Gastroesophageal sphincter (tissue), 3 donors: ENCODE results near the gene ANKRD55.

Source experiments
- EP300 ChIP-seq: sonication (generic); formaldehyde crosslinking; IDR thresholded peaks from one replicate; pipeline ENCODE4 v1.6.1; 2017; ENCODE audit warnings: antibody characterized with exemption, mild to moderate bottlenecking
- POLR2A ChIP-seq, 2 donors: fragments of 450-650 bp; IDR thresholded peaks; one replicate each; pipeline ENCODE4 v1.6.1; 2017; ENCODE audit warnings: antibody characterized with exemption in 2 of 2, mild to moderate bottlenecking in 2 of 2, moderate library complexity in 1 of 2
- POLR2AphosphoS5 ChIP-seq: sonication (generic); formaldehyde crosslinking; IDR thresholded peaks from one replicate; pipeline ENCODE4 v1.6.1; 2017; ENCODE audit warnings: antibody characterized with exemption
- TF ChIP-seq, protein P1 (sequence below), 4 experiments: fragments of 200-600 bp in 2 of 4; fragments of 450-650 bp in 2 of 4; sonication (generic) in 1 of 4; IDR thresholded peaks; one replicate each; pipeline ENCODE4 v1.5.1; 2017 to 2019; ENCODE audit warnings: antibody characterized with exemption in 4 of 4, mild to moderate bottlenecking in 2 of 4, moderate library complexity in 2 of 4

DNA sequence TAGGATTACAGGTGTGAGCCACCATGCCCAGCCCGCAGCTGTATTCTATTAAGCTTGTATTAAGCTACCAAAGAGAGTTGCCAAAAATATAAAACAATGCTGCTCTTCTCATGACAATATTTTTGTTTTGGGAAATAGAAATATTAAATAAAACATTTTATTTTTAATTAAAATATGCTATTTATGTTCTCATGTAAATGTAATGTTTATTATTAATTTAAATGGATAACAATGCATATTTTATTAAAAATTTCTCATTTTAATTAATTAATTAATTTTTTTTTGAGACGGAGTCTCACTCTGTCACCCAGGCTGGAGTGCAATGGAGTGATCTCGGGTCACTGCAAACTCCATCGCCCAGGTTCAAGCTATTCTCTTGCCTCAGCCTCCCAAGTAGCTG, 117.5 kb downstream of the ANKRD55 start:
- TF ChIP-seq, protein P1, sequence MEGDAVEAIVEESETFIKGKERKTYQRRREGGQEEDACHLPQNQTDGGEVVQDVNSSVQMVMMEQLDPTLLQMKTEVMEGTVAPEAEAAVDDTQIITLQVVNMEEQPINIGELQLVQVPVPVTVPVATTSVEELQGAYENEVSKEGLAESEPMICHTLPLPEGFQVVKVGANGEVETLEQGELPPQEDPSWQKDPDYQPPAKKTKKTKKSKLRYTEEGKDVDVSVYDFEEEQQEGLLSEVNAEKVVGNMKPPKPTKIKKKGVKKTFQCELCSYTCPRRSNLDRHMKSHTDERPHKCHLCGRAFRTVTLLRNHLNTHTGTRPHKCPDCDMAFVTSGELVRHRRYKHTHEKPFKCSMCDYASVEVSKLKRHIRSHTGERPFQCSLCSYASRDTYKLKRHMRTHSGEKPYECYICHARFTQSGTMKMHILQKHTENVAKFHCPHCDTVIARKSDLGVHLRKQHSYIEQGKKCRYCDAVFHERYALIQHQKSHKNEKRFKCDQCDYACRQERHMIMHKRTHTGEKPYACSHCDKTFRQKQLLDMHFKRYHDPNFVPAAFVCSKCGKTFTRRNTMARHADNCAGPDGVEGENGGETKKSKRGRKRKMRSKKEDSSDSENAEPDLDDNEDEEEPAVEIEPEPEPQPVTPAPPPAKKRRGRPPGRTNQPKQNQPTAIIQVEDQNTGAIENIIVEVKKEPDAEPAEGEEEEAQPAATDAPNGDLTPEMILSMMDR (IDR thresholded peaks at IDR 0.05) = no peak
- no peak for TF ChIP-seq POLR2A (IDR thresholded peaks at IDR 0.05)
- no peak for TF ChIP-seq POLR2AphosphoS5
- TF ChIP-seq EP300 = no peak
